ENCODE data around the gene ABLIM1.
"Not testable (repeated sequence)": the region's sequence is repeated elsewhere in the genome, so short reads cannot be mapped to it uniquely, and the experiment has no call there.

Gene ABLIM1

GRCh38 chr10:114658175-114658574 is at the start of gene ABLIM1:
Gene ABLIM1 (minus strand): TSS chr10:114658275. CDS start chr10:114658200, 75 bp downstream.
- Histone ChIP-seq H3K36me3 (ENCODE audit: control insufficient read depth, insufficient read depth, low read length) (no peaks in the 10 kb centered on the region), H3K9ac (ENCODE audit: low read length) (no peak within 1 kb of the TSS), H3K27me3 (ENCODE audit: control insufficient read depth, insufficient read depth, low read length) (no peaks in the 10 kb centered on the region), H3K27ac (ENCODE audit: low read depth, low read length) (no peak within 1 kb of the TSS), H3K4me3 (ENCODE audit: low read depth, low read length) (no peak within 1 kb of the TSS), H3K4me1 (ENCODE audit: control insufficient read depth, insufficient read depth, low read length) (peaks cover 14% of the 10 kb centered on the region; the same call in 1 of the 2 replicates), H3K9me3 (ENCODE audit: control insufficient read depth, insufficient read depth, low read depth, low read length) (no peaks in the 10 kb centered on the region)

DNA sequence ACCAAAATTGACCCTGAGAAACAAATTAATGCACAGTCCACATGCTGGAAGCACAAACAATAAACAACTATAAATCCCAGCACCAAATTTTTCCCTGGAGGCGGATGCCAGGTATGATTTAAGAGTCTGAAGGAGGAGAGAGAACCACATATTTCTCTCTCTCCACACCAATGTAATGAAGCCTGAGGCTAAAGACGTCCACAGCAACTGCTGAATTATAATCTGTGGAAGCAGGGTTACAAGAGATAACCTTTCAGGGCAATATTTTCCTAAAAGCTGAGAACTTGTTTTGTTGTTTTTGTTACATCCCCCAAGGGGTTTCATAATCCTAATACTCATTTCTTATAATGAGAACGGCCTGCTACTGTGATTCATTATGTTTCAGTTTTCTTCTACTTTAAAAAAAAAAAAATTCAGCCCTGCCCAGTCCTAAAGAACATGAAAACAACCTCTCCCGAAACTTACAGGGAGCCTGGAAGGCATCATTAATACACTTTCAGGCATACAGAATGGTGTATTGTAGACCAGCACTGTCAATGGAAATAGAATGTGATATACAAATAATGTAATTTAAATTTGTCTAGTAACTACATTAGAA is 48.5 kb upstream of the ABLIM1 start:
- Histone ChIP-seq H3K27me3 (ENCODE audit: control insufficient read depth, insufficient read depth, low read length) (no peaks in the 10 kb centered on the region), H3K4me1 (ENCODE audit: control insufficient read depth, insufficient read depth, low read length) (peaks cover 10% of the 10 kb centered on the region), H3K9ac (ENCODE audit: low read length) (no peak overlapping the region), H3K36me3 (ENCODE audit: control insufficient read depth, insufficient read depth, low read length) (no peaks in the 10 kb centered on the region), H3K4me3 (ENCODE audit: low read depth, low read length) (no peak overlapping the region), H3K27ac (ENCODE audit: low read depth, low read length) (no peak overlapping the region), H3K9me3 (ENCODE audit: control insufficient read depth, insufficient read depth, low read depth, low read length) (no peaks in the 10 kb centered on the region)

DNA sequence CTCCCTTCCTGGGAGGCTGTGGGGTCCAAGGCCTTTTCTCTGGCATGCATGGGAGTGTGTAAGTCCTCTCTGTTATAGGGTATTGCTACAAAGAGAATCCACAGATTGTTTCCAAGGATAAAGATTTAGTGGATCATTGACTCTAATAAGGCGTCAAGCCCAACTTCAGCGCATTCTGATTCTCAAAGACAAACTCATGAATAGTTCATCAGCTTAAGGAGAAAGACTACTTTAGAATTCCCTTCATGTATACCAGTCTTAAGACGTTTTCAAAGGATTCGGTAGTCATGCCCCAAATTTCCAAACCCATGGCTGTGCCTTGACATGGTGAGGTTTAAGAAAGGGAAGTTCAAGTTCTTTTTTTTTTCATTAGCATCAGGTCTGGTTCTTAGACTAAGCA is 46.6 kb upstream of the ABLIM1 start:
- no peaks in the 10 kb centered on the region for H3K36me3 ChIP-seq (ENCODE audit: control insufficient read depth, insufficient read depth, low read length)
- H3K27ac ChIP-seq (ENCODE audit: low read depth, low read length) = no peak overlapping the region
- H3K9me3 ChIP-seq (ENCODE audit: control insufficient read depth, insufficient read depth, low read depth, low read length) = no peaks in the 10 kb centered on the region
- H3K9ac ChIP-seq (ENCODE audit: low read length) = no peak overlapping the region
- H3K27me3 ChIP-seq (ENCODE audit: control insufficient read depth, insufficient read depth, low read length) = no peaks in the 10 kb centered on the region
- H3K4me1 ChIP-seq (ENCODE audit: control insufficient read depth, insufficient read depth, low read length) = peaks cover 6% of the 10 kb centered on the region; the same call in 1 of the 2 replicates
- no peak overlapping the region for H3K4me3 ChIP-seq (ENCODE audit: low read depth, low read length)

DNA sequence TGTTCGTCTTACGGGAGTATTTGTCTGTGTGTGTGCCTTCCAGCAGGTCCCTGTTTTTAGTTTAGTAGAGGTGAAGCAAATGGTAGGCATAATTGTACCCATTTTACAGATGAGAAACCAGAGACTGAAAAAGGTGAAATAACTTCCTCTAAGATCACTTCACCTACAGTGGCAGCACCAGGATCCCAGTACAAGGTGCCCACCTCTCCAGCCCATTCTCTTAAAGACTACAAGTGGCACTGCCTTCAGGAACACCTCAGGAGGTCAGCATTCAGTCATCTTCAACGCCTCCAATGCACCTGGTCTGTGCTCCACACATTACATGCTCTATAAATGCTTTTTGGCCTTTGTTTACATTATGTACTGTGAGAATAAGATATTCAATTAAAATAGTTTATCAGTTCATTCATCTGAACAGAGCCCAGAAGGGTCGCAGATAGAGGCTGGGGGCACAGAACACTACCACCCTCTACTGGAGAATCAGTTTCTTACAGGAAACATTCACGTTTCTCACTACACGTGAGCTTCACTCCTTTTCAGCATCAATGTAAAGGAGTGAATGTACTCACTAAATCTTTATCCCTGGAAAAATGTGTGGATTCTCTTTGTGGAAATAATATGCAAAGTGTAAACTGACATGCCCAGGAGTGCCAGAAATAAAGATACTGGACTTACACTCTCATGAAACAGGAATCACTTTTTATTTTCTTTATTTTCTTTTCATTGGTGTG is 45.5 kb upstream of the ABLIM1 start:
- H3K27me3 ChIP-seq (ENCODE audit: control insufficient read depth, insufficient read depth, low read length) = no peaks in the 10 kb centered on the region
- H3K36me3 ChIP-seq (ENCODE audit: control insufficient read depth, insufficient read depth, low read length) = no peaks in the 10 kb centered on the region
- no peak overlapping the region for H3K4me3 ChIP-seq (ENCODE audit: low read depth, low read length)
- no peak overlapping the region for H3K9ac ChIP-seq (ENCODE audit: low read length)
- no peaks in the 10 kb centered on the region for H3K4me1 ChIP-seq (ENCODE audit: control insufficient read depth, insufficient read depth, low read length)
- H3K27ac ChIP-seq (ENCODE audit: low read depth, low read length) = no peak overlapping the region
- H3K9me3 ChIP-seq (ENCODE audit: control insufficient read depth, insufficient read depth, low read depth, low read length) = no peaks in the 10 kb centered on the region

GRCh38 chr10:114698271-114699061 is 40.4 kb upstream of the ABLIM1 start:
- H3K36me3 ChIP-seq (ENCODE audit: control insufficient read depth, insufficient read depth, low read length) = no peaks in the 10 kb centered on the region
- H3K4me3 ChIP-seq (ENCODE audit: low read depth, low read length) = no peak overlapping the region
- H3K27me3 ChIP-seq (ENCODE audit: control insufficient read depth, insufficient read depth, low read length) = no peaks in the 10 kb centered on the region
- H3K27ac ChIP-seq (ENCODE audit: low read depth, low read length) = no peak overlapping the region
- H3K9ac ChIP-seq (ENCODE audit: low read length) = no peak overlapping the region
- peaks cover 10% of the 10 kb centered on the region for H3K4me1 ChIP-seq (ENCODE audit: control insufficient read depth, insufficient read depth, low read length)
- no peaks in the 10 kb centered on the region for H3K9me3 ChIP-seq (ENCODE audit: control insufficient read depth, insufficient read depth, low read depth, low read length)

DNA sequence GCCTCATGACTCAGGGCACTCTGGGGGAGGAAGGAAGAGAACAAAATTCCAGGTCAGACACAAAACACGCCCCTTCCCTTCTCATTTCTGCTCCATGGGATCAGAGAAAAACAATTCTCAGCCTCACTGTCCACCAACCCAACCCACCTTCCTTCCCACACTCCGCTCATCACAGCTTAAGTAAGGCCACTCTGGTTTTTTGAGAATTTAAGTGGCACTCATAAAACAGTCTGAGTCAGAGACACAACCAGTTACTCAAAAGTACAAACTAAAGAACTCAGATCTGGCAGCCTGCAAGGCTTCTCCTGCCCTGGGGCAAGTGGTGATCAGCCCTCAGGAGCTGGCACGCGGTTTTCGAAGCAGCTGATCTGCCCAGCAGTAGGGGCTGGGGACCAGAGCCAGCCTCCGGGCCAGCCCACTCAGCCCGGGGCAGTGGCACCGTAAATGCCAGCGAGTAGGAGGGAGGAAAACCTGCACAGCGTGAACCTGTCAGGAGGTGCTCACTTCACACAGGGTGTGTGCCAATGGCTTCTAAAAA is 39.1 kb upstream of the ABLIM1 start:
- Histone ChIP-seq H3K36me3 (ENCODE audit: control insufficient read depth, insufficient read depth, low read length) (no peaks in the 10 kb centered on the region), H3K9me3 (ENCODE audit: control insufficient read depth, insufficient read depth, low read depth, low read length) (no peaks in the 10 kb centered on the region), H3K27ac (ENCODE audit: low read depth, low read length) (no peak overlapping the region), H3K4me1 (ENCODE audit: control insufficient read depth, insufficient read depth, low read length) (peaks cover 10% of the 10 kb centered on the region), H3K27me3 (ENCODE audit: control insufficient read depth, insufficient read depth, low read length) (no peaks in the 10 kb centered on the region), H3K9ac (ENCODE audit: low read length) (no peak overlapping the region), H3K4me3 (ENCODE audit: low read depth, low read length) (no peak overlapping the region)

- H3K27me3 ChIP-seq (ENCODE audit: control insufficient read depth, insufficient read depth, low read length); H3K4me3 ChIP-seq (ENCODE audit: low read depth, low read length); H3K36me3 ChIP-seq (ENCODE audit: control insufficient read depth, insufficient read depth, low read length); H3K9me3 ChIP-seq (ENCODE audit: control insufficient read depth, insufficient read depth, low read depth, low read length); H3K9ac ChIP-seq (ENCODE audit: low read length); H3K27ac ChIP-seq (ENCODE audit: low read depth, low read length): not testable (repeated sequence)
- H3K4me1 ChIP-seq (ENCODE audit: control insufficient read depth, insufficient read depth, low read length) = peaks cover 18% of the 10 kb centered on the region
Measured at GRCh38 chr10:114696301-114696700, 38.2 kb upstream of the ABLIM1 start.

DNA sequence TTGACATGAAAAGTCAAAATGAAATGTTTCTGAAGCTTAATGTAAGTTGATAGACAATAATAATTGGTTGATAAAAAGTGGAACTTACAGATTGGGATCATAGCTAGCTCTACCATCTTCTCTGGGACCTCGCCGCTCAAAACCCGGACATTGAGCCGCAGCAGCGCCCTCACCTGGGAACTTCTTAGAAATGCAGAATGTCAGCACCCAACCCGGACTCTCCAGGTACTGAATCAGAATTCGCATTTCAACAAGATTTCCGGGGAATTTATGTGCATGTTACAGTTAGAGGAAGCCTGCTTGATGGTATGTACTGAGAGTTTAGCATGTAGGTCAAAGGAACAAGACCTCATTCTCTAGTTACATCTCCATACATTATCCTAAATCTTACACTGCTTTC is 36.7 kb upstream of the ABLIM1 start:
- Histone ChIP-seq H3K27me3 (ENCODE audit: control insufficient read depth, insufficient read depth, low read length) (no peaks in the 10 kb centered on the region), H3K4me1 (ENCODE audit: control insufficient read depth, insufficient read depth, low read length) (peaks cover 22% of the 10 kb centered on the region)

GRCh38 chr10:114694062-114694461 is 36.0 kb upstream of the ABLIM1 start:
- Histone ChIP-seq H3K27ac (ENCODE audit: low read depth, low read length) (no peak overlapping the region), H3K27me3 (ENCODE audit: control insufficient read depth, insufficient read depth, low read length) (no peaks in the 10 kb centered on the region), H3K36me3 (ENCODE audit: control insufficient read depth, insufficient read depth, low read length) (no peaks in the 10 kb centered on the region), H3K9me3 (ENCODE audit: control insufficient read depth, insufficient read depth, low read depth, low read length) (no peaks in the 10 kb centered on the region), H3K4me3 (ENCODE audit: low read depth, low read length) (no peak overlapping the region), H3K4me1 (ENCODE audit: control insufficient read depth, insufficient read depth, low read length) (peaks cover 22% of the 10 kb centered on the region), H3K9ac (ENCODE audit: low read length) (no peak overlapping the region)

More for the DNA sequence above, 36.7 kb upstream of the ABLIM1 start:
- peak overlapping the region; percentile 16; the same call in 1 of the 2 replicates for H3K4me3 ChIP-seq (ENCODE audit: low read depth, low read length)
- H3K9ac ChIP-seq (ENCODE audit: low read length) = no peak overlapping the region
- no peaks in the 10 kb centered on the region for H3K36me3 ChIP-seq (ENCODE audit: control insufficient read depth, insufficient read depth, low read length)
- H3K27ac ChIP-seq (ENCODE audit: low read depth, low read length) = no peak overlapping the region
- no peaks in the 10 kb centered on the region for H3K9me3 ChIP-seq (ENCODE audit: control insufficient read depth, insufficient read depth, low read depth, low read length)

DNA sequence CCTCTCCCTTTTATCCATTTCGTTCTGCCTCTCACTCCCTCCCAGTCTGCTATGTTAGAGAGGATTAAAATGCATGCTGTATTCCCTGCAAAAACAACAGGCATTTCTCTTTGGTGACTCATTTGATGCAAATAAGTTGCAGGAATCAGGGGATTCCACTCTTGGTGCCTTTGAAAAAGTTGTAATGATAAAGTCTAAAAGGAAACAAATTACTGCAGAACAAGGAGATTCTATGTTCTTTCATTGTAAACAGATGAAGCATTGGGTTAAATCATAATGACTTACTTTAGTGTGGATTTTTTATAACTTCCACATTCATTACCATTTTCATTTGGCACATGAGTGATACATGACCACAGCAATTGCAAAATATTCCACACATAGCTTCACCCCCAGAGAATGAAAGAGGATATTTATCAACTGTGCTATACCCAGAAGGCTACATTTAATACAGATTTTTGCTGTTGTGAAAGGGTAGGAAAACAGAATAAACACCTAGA is 33.4 kb upstream of the ABLIM1 start:
- Histone ChIP-seq H3K9me3 (ENCODE audit: control insufficient read depth, insufficient read depth, low read depth, low read length) (no peaks in the 10 kb centered on the region), H3K36me3 (ENCODE audit: control insufficient read depth, insufficient read depth, low read length) (no peaks in the 10 kb centered on the region), H3K9ac (ENCODE audit: low read length) (no peak overlapping the region), H3K27ac (ENCODE audit: low read depth, low read length) (0 out of 2 replicates have a peak overlapping the region, but pooled peaks have one; percentile 7), H3K4me3 (ENCODE audit: low read depth, low read length) (no peak overlapping the region), H3K27me3 (ENCODE audit: control insufficient read depth, insufficient read depth, low read length) (no peaks in the 10 kb centered on the region), H3K4me1 (ENCODE audit: control insufficient read depth, insufficient read depth, low read length) (peaks cover 22% of the 10 kb centered on the region)
